AG09319 (cell line): ENCODE measurements around the gene B3GALT5.
A peak's percentile ranks its signal among the peaks of the same experiment; 100 is the strongest.

Experiments used
- DNase-seq: peaks from one replicate; pipeline ENCODE4 v3.0.0-alpha.2; 2010; ENCODE audit warnings: low read depth; ENCODE audit errors: extremely low read depth
- TF ChIP-seq, protein P1 (sequence below): IDR thresholded peaks from 2 replicates; pipeline ENCODE4 v1.5.1; 2011; ENCODE audit warnings: low read depth, mild to moderate bottlenecking, inconsistent platforms, low read length, moderate library complexity

B3GALT5 gene

DNA sequence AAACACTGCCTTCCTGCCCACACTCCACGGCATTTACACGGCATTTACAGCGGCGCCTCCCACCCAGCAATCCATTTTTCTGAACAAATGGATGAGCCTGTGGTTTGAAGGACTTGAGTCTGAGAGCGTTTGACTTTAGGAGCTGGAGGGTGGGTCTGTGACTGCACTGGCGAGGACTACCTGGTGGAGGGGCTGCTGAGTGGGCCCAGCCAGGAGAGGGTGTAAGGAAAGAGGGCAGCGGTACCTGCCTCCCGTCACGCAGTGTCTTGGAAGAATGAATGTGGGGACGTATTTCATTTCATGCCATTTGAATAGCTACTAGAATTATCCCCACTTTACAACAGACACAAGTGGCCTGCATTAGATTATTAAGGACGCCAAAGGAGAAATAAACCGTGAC, 62.9 kb downstream of the B3GALT5 start:
- TF ChIP-seq, protein P1, sequence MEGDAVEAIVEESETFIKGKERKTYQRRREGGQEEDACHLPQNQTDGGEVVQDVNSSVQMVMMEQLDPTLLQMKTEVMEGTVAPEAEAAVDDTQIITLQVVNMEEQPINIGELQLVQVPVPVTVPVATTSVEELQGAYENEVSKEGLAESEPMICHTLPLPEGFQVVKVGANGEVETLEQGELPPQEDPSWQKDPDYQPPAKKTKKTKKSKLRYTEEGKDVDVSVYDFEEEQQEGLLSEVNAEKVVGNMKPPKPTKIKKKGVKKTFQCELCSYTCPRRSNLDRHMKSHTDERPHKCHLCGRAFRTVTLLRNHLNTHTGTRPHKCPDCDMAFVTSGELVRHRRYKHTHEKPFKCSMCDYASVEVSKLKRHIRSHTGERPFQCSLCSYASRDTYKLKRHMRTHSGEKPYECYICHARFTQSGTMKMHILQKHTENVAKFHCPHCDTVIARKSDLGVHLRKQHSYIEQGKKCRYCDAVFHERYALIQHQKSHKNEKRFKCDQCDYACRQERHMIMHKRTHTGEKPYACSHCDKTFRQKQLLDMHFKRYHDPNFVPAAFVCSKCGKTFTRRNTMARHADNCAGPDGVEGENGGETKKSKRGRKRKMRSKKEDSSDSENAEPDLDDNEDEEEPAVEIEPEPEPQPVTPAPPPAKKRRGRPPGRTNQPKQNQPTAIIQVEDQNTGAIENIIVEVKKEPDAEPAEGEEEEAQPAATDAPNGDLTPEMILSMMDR, result no peak
- DNase-seq, result no peak

GRCh38 chr21:39675993-39676661, 63.4 kb downstream of the B3GALT5 start:
- TF ChIP-seq, protein P1, result no peak
- no peak for DNase-seq

- TF ChIP-seq, protein P1, result no peak
- DNase-seq, result no peak
These were observed 67.5 kb downstream of the B3GALT5 start for GRCh38 chr21:39680216-39680615.

DNA sequence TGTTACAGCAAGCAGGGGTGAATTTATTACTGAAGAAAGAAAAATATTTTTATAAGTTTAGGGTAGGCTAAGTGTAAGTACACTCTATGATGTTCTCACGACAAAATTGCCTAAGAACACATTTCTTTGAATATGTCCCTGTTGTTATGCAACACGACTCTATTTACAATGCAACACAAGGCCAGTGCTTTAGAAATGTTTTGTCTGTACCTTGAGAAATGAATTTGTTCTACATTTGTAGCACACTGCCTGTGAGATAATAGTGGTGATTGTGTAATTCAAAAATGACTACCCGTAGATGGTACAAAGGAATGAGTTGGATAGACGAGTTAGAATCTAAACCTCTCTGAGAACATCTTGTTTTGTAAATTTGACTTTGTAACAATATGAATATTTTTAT, 68.5 kb downstream of the B3GALT5 start:
- TF ChIP-seq, protein P1, result no peak
- DNase-seq, result no peak

GRCh38 chr21:39681845-39682244, 69.1 kb downstream of the B3GALT5 start:
- TF ChIP-seq, protein P1, result no peak
- DNase-seq, result peak; percentile 20

GRCh38 chr21:39685236-39685635, 72.5 kb downstream of the B3GALT5 start:
- TF ChIP-seq, protein P1, result no peak
- no peak for DNase-seq

DNA sequence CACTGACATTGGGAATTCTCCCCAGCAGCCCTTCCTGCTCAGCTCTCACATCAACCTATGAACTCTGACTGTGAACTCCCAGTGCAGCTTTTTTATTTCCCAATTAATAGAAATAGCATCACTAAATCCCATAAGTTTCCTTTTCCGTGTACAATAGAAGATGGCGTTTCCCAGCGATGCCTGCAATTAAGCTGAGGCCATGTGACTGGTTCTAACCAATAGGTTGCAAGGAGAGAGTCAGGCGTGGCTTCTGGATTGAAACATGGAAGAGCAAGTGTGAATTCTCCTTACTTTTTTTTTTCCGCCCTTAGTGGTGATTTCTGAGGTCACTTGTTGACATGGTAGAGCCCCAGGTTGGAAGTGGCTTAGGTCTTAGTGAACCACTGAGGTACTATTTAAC, 73.3 kb downstream of the B3GALT5 start:
- TF ChIP-seq, protein P1, result no peak
- no peak for DNase-seq
